HEK293 (cell line): Measurements from ENCODE around the gene PTPRO.

Source experiments
- CTCF ChIP-seq: fragments of 450-650 bp; formaldehyde crosslinking; IDR thresholded peaks from 2 replicates; pipeline ENCODE4 v1.5.1; 2016; ENCODE audit warnings: missing biosample characterization, missing genetic modification characterization
- HOXA7 ChIP-seq: sonication (generic); formaldehyde crosslinking; IDR thresholded peaks from 2 replicates; pipeline ENCODE4 v1.8.1; 2022; ENCODE audit warnings: missing genetic modification reagents, borderline replicate concordance
- KLF16 ChIP-seq: fragments of 450-650 bp; formaldehyde crosslinking; IDR thresholded peaks from 2 replicates; pipeline ENCODE4 v1.5.1; 2017; ENCODE audit warnings: missing biosample characterization, missing genetic modification characterization
- MYNN ChIP-seq: fragments of 450-650 bp; formaldehyde crosslinking; IDR thresholded peaks from 2 replicates; pipeline ENCODE4 v1.5.1; 2016; ENCODE audit warnings: missing biosample characterization, missing genetic modification characterization, borderline replicate concordance
- PBX3 ChIP-seq: sonication (generic); formaldehyde crosslinking; IDR thresholded peaks from 2 replicates; pipeline ENCODE4 v1.8.1; 2022; ENCODE audit warnings: mild to moderate bottlenecking, moderate library complexity, missing genetic modification reagents
- ZBTB44 ChIP-seq: fragments of 450-650 bp; IDR thresholded peaks from 2 replicates; pipeline ENCODE4 v1.5.1; 2018; ENCODE audit warnings: missing biosample characterization, mild to moderate bottlenecking, missing genetic modification characterization
- ZNF138 ChIP-seq: fragments of 450-650 bp; formaldehyde crosslinking; IDR thresholded peaks from 2 replicates; pipeline ENCODE4 v1.5.1; 2016; ENCODE audit warnings: missing biosample characterization, missing genetic modification characterization, borderline replicate concordance
- ZNF174 ChIP-seq: fragments of 450-650 bp; formaldehyde crosslinking; IDR thresholded peaks from 2 replicates; pipeline ENCODE4 v1.5.0; 2017; ENCODE audit warnings: missing biosample characterization, mild to moderate bottlenecking, missing genetic modification characterization
- ZNF324 ChIP-seq: fragments of 450-650 bp; formaldehyde crosslinking; IDR thresholded peaks from 2 replicates; pipeline ENCODE4 v1.5.1; 2016; ENCODE audit warnings: missing biosample characterization, missing genetic modification characterization
- ZNF335 ChIP-seq: fragments of 450-650 bp; formaldehyde crosslinking; conservative IDR thresholded peaks from 2 replicates; pipeline ENCODE4 v1.5.1; 2016; ENCODE audit warnings: missing biosample characterization, missing genetic modification characterization
- ZNF416 ChIP-seq: fragments of 450-650 bp; formaldehyde crosslinking; IDR thresholded peaks from 2 replicates; pipeline ENCODE4 v1.5.1; 2016; ENCODE audit warnings: missing biosample characterization, missing genetic modification characterization
- ZNF510 ChIP-seq: fragments of 450-650 bp; formaldehyde crosslinking; IDR thresholded peaks from 2 replicates; pipeline ENCODE4 v1.5.1; 2018; ENCODE audit warnings: mild to moderate bottlenecking, missing genetic modification characterization, missing biosample characterization; ENCODE audit not compliant: insufficient replicate concordance
- ZNF555 ChIP-seq: fragments of 450-650 bp; formaldehyde crosslinking; conservative IDR thresholded peaks from 2 replicates; pipeline ENCODE4 v1.5.1; 2017; ENCODE audit warnings: missing biosample characterization, mild to moderate bottlenecking, missing genetic modification characterization, inconsistent platforms
- ZNF561 ChIP-seq: fragments of 450-650 bp; IDR thresholded peaks from 2 replicates; pipeline ENCODE4 v1.5.1; 2018; ENCODE audit warnings: missing biosample characterization, missing genetic modification characterization, borderline replicate concordance

GRCh38 chr12:15411842-15412241, 89.5 kb downstream of the PTPRO start:
- no peak for TF ChIP-seq CTCF (tag by site-specific recombination)
- no peak for TF ChIP-seq ZNF324 (tag by site-specific recombination)
- no peak for TF ChIP-seq ZNF416 (tag by site-specific recombination)
- TF ChIP-seq KLF16, result no peak
- no peak for TF ChIP-seq ZNF555
- TF ChIP-seq ZNF510 (tag by site-specific recombination), result no peak
- TF ChIP-seq HOXA7 (CRISPR knock-in tag), result no peak
- TF ChIP-seq ZNF561 (tag by site-specific recombination), result no peak
- TF ChIP-seq ZBTB44 (tag by site-specific recombination), result no peak
- TF ChIP-seq ZNF138 (tag by site-specific recombination), result no peak
- no peak for TF ChIP-seq ZNF174
- TF ChIP-seq MYNN (tag by site-specific recombination), result no peak
- no peak for TF ChIP-seq ZNF335 (tag by site-specific recombination)
- no peak for TF ChIP-seq PBX3 (CRISPR knock-in tag)
